GM21367 (cell line): ENCODE data around the gene RPL31.

ENCODE experiments used
- ATAC-seq: cut with Tn5 transposase; IDR thresholded peaks from one replicate; pipeline ENCODE4 v1.9.1; 2021; ENCODE audit not compliant: unreplicated experiment

The RPL31 gene

GRCh38 chr2:100974712-100975520 is 27.2 kb upstream of the RPL31 start:
- no peak for ATAC-seq

- no peak for ATAC-seq
Measured at GRCh38 chr2:100975521-100975785, 26.6 kb upstream of the RPL31 start.

- ATAC-seq: no peak
Measured at GRCh38 chr2:100976061-100976460, 26.0 kb upstream of the RPL31 start.

- peak; percentile 76 for ATAC-seq
Measured at GRCh38 chr2:100976645-100977391, 25.3 kb upstream of the RPL31 start.

GRCh38 chr2:100977511-100977910 is 24.6 kb upstream of the RPL31 start:
- ATAC-seq: no peak

- no peak for ATAC-seq
Measured at GRCh38 chr2:100978582-100979191, 23.4 kb upstream of the RPL31 start.

- no peak for ATAC-seq
Measured at GRCh38 chr2:100980046-100980445, 22.0 kb upstream of the RPL31 start.

- no peak for ATAC-seq
Measured at GRCh38 chr2:100981011-100981410, 21.1 kb upstream of the RPL31 start.

GRCh38 chr2:100982431-100982861 is 19.6 kb upstream of the RPL31 start:
- ATAC-seq: no peak

- ATAC-seq: no peak
Measured at GRCh38 chr2:100983201-100983600, 18.9 kb upstream of the RPL31 start.

GRCh38 chr2:100983684-100984310 is 18.3 kb upstream of the RPL31 start:
- no peak for ATAC-seq

- ATAC-seq: no peak
Measured at GRCh38 chr2:100984892-100985307, 17.2 kb upstream of the RPL31 start.

- no peak for ATAC-seq
Measured at GRCh38 chr2:100986157-100986556, 15.9 kb upstream of the RPL31 start.

GRCh38 chr2:100987536-100987935 is 14.6 kb upstream of the RPL31 start:
- ATAC-seq: no peak

GRCh38 chr2:100987974-100988373 is 14.1 kb upstream of the RPL31 start:
- ATAC-seq: no peak

- ATAC-seq: no peak
Measured at GRCh38 chr2:100988630-100989417, 13.3 kb upstream of the RPL31 start.

- ATAC-seq: no peak
Measured at GRCh38 chr2:100989666-100990065, 12.4 kb upstream of the RPL31 start.

GRCh38 chr2:100990166-100990565 is 11.9 kb upstream of the RPL31 start:
- no peak for ATAC-seq

GRCh38 chr2:100990650-100991403 is 11.3 kb upstream of the RPL31 start:
- no peak for ATAC-seq

- no peak for ATAC-seq
Measured at GRCh38 chr2:100991404-100991773, 10.7 kb upstream of the RPL31 start.
